ENCODE measurements around the gene ILF3. TPM values are rescaled to one million over a fixed set of nuclear protein-coding genes. Genes with fewer than 3 reads are reported as not detected.

The ILF3 gene
- total RNA-seq, 1 donor from 2014 or later, result 183 TPM

DNA sequence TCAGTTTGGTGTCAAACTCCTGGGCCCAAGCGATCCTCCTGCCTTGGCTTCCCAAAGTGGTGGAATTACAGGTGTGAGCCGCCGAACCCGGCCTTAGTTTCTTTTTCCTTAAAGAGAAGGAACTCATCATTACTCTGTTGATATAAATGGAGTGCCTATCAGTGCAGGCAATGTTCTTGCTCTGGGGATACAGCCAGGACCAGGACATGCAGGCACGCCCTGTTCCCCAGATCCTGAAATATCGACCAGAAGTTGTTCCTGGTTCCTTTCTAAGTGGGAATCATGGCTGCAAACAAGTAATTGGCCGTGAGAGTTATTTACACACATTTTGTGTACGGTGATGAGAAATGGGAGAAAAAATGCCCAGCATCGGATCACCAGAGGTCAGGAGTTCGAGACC is 72.1 kb downstream of the ILF3 start:
- DNase-seq (ENCODE audit: extremely low read depth, low read depth, low spot score), result no peak

DNA sequence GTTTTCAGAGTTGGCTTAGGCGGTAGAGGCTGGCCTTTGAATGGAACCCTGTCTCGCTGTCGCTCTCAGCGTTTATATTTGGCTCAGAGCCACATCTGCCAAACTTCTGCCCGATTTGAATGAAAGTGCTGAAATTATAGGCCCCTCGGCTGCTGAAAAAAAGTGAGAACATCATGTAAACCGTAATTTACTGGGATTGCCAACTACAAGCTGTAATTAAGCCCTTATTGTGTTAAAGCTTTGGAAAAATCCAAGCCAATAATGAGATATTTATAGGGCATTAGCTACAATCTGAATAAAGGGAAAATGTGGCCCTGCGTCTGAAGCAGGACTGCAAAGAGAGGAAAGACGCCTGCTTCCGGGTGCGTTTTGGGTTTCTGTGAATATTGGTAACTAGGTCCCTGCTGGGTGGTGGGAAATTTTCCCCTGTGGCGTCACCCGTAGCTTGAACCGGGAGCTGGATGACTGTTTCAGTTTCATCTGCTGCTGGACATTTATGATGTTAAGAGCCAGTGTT is 73.6 kb downstream of the ILF3 start:
- DNase-seq (ENCODE audit: extremely low read depth, low read depth, low spot score), result no peak

- no peak for DNase-seq (ENCODE audit: extremely low read depth, low read depth, low spot score)
These were observed 75.3 kb downstream of the ILF3 start for GRCh38 chr19:10729411-10729810.

DNA sequence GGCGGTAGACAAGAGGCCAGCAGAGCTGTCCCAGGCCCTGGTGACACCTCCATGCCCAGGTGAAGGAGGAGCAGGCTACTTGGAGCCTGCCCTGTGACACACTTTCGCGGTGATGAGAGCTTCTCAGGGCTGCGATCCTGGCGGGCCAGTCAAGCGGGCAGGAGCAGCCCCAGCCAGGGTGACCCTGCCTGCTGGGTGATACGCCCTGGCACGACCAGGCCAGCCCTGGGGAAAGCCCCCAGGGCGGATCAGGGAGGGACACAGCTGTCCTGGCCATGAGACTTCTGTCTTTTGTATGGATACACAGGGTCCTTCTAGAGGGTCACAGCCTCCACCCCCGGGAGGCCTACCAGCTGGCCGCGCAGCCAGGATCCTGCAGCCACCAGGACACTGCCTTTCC is 76.8 kb downstream of the ILF3 start:
- no peak for DNase-seq (ENCODE audit: extremely low read depth, low read depth, low spot score)

- DNase-seq (ENCODE audit: extremely low read depth, low read depth, low spot score), result no peak
These were observed 81.6 kb downstream of the ILF3 start for GRCh38 chr19:10735741-10736140.

- DNase-seq (ENCODE audit: extremely low read depth, low read depth, low spot score), result no peak
These were observed 82.0 kb downstream of the ILF3 start for GRCh38 chr19:10736189-10736588.

GRCh38 chr19:10736916-10737551 is 82.9 kb downstream of the ILF3 start:
- DNase-seq (ENCODE audit: extremely low read depth, low read depth, low spot score), result no peak

GRCh38 chr19:10737722-10738121 is 83.6 kb downstream of the ILF3 start:
- DNase-seq (ENCODE audit: extremely low read depth, low read depth, low spot score), result no peak

DNA sequence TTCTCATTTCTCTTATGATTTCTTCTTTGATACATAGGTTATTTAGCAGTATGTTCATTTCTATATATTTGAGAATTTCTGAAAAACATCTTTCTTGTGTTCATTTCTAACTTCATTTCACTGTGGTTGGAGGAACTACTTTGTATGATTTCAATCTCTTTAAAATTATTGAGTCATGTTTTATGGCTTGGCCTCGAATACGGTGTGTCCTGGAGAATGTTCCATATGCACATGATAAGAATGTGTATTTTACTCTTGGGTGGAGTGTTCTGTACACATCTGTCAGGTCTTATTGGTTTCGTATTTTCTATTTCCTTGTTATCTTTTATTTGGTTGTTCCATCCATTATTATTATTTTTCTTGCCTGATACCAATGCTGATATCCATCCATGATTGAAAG is 86.7 kb downstream of the ILF3 start:
- DNase-seq (ENCODE audit: extremely low read depth, low read depth, low spot score), result no peak

Other genes with a start within 250 kb of the ILF3 start
- gene PDE4A, start 233.8 kb upstream of the ILF3 start, total RNA-seq, result 4.8 and 5.3 TPM in 2 replicates
- gene KEAP1, start 151.0 kb upstream of the ILF3 start, total RNA-seq, result 69.9 and 70.4 TPM in 2 replicates
- 0.88 TPM in 1 of 2 replicates, not detected in the other for gene S1PR5, start 136.9 kb upstream of the ILF3 start, total RNA-seq
- 18.9 and 28.4 TPM in 2 replicates for gene ATG4D, start 110.4 kb upstream of the ILF3 start, total RNA-seq
- gene KRI1, start 88.3 kb upstream of the ILF3 start, total RNA-seq, result 7.7 and 16.2 TPM in 2 replicates
- gene CDKN2D, start 85.4 kb upstream of the ILF3 start, total RNA-seq, result 1.6 and 4.8 TPM in 2 replicates
- 1.4 and 3.0 TPM in 2 replicates for gene AP1M2, start 67.0 kb upstream of the ILF3 start, total RNA-seq
- 92.2 and 129 TPM in 2 replicates for gene SLC44A2, start 28.8 kb upstream of the ILF3 start, total RNA-seq
- gene QTRT1, start 47.1 kb downstream of the ILF3 start, total RNA-seq, result 23.9 and 25.6 TPM in 2 replicates
- gene DNM2, start 63.7 kb downstream of the ILF3 start, total RNA-seq, result 123 and 178 TPM in 2 replicates
- gene TMED1, start 181.9 kb downstream of the ILF3 start, total RNA-seq, result 50.2 and 50.7 TPM in 2 replicates
- gene C19orf38, start 194.1 kb downstream of the ILF3 start, total RNA-seq, result 0.44 TPM in 1 of 2 replicates, not detected in the other
- gene CARM1, start 217.2 kb downstream of the ILF3 start, total RNA-seq, result 56.7 and 57.7 TPM in 2 replicates

Measured in glomerular endothelial cell (primary cell).